HFF-Myc (cell line): ENCODE results near the gene PDE9A.

Source experiments
- DNase-seq: peaks from one replicate; pipeline ENCODE4 v3.0.0-alpha.2; 2011; ENCODE audit warnings: low read depth; ENCODE audit errors: extremely low read depth
- H3K4me3 ChIP-seq: replicated peaks from 2 replicates; pipeline ENCODE4 v1.5.1; 2011; ENCODE audit warnings: low read depth, mild to moderate bottlenecking, control low read depth, low read length
- CTCF ChIP-seq: IDR thresholded peaks from 2 replicates; pipeline ENCODE4 v1.5.1; 2012; ENCODE audit warnings: mild to moderate bottlenecking, low read depth, low read length, control low read depth; ENCODE audit errors: missing control alignments

Gene PDE9A

GRCh38 chr21:42753804-42754203 is 100.4 kb downstream of the PDE9A start:
- H3K4me3 ChIP-seq: no peak overlapping the region
- no peak for DNase-seq
- no peak for TF ChIP-seq CTCF

- no peak for DNase-seq
- TF ChIP-seq CTCF: no peak
- H3K4me3 ChIP-seq: no peak overlapping the region
Observed at GRCh38 chr21:42754270-42754933, 101.0 kb downstream of the PDE9A start.

GRCh38 chr21:42755031-42755665 is 101.7 kb downstream of the PDE9A start:
- TF ChIP-seq CTCF: no peak
- DNase-seq: no peak
- H3K4me3 ChIP-seq: no peak overlapping the region

- H3K4me3 ChIP-seq: no peak overlapping the region
- TF ChIP-seq CTCF: no peak
- DNase-seq: no peak
Observed at GRCh38 chr21:42755766-42756579, 102.6 kb downstream of the PDE9A start.

- no peak for TF ChIP-seq CTCF
- H3K4me3 ChIP-seq: no peak overlapping the region
- no peak for DNase-seq
Observed at GRCh38 chr21:42756580-42757250, 103.3 kb downstream of the PDE9A start.

- no peak for TF ChIP-seq CTCF
- no peak overlapping the region for H3K4me3 ChIP-seq
- no peak for DNase-seq
Observed at GRCh38 chr21:42757422-42757821, 104.0 kb downstream of the PDE9A start.
